Measurements from ENCODE around the gene IGFBP6. TPM values are rescaled to one million over a fixed set of nuclear protein-coding genes. Genes with fewer than 3 reads are reported as not detected.
A peak's percentile ranks its signal among the peaks of the same experiment; 100 is the strongest.

IGFBP6 gene
- total RNA-seq, 4 donors from 2014 or later: 67.3 to 143 (median 77.4) TPM

DNA sequence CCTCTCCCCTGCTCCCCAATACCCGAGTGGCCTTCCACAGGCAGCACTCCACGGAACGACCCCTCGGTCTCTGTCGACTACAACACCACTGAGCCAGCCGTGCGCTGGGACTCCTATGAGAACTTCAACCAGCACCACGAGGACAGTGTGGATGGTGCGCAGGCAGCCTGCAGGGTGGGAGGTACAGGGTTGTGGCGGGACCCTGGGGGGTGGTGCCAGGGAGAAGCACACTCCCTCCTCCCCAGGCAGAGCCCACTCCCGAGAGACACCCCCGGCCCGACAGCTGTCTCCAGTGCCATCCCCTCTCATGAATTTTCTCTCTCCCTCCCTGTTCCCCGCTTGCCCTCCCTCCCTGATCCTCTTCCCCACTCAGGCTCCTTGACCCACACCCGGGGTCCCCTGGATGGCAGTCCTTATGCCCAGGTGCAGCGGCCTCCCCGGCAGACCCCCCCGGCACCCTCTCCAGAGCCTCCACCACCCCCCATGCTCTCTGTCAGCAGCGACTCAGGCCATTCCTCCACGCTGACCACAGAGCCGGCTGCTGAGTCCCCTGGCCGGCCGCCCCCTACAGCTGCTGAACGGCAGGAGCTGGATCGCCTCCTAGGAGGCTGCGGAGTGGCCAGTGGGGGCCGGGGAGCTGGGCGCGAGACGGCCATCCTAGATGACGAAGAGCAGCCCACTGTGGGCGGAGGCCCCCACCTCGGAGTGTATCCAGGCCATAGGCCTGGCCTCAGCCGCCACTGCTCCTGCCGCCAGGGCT lies 38.6 kb upstream of the IGFBP6 start:
- no peak overlapping the region for H3K4me3 ChIP-seq
- H3K27ac ChIP-seq: peak overlapping the region; percentile 46 to 74 (median 72)
- H3K4me1 ChIP-seq: peaks cover 37 to 51% of the 10 kb centered on the region in 2 donors
- intact Hi-C loops (cut with DNase I; ENCODE audit: low total_unique reads) (loop anchor here (10.0 kb wide), 1 partner anchor 396 kb away; the partner anchor contains the start of gene PCBP2), in situ Hi-C loops (cut with MboI; ENCODE audit: low sequenced_read_pairs in 4 of 4) (loop anchor here in 1 of 4 donors (25.0 kb wide), 1 partner anchor 128 kb away; the partner anchor contains the start of genes CSAD and ZNF740)
- DNase-seq: peak in 1 of 2 donors; percentile 16
- H3K9me3 ChIP-seq: no peaks in the 10 kb centered on the region
- TF ChIP-seq, protein P1, sequence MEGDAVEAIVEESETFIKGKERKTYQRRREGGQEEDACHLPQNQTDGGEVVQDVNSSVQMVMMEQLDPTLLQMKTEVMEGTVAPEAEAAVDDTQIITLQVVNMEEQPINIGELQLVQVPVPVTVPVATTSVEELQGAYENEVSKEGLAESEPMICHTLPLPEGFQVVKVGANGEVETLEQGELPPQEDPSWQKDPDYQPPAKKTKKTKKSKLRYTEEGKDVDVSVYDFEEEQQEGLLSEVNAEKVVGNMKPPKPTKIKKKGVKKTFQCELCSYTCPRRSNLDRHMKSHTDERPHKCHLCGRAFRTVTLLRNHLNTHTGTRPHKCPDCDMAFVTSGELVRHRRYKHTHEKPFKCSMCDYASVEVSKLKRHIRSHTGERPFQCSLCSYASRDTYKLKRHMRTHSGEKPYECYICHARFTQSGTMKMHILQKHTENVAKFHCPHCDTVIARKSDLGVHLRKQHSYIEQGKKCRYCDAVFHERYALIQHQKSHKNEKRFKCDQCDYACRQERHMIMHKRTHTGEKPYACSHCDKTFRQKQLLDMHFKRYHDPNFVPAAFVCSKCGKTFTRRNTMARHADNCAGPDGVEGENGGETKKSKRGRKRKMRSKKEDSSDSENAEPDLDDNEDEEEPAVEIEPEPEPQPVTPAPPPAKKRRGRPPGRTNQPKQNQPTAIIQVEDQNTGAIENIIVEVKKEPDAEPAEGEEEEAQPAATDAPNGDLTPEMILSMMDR (IDR thresholded peaks at IDR 0.05 in 4 of 5, conservative IDR thresholded peaks at IDR 0.05 in 1 of 5): no peak
- no peak for TF ChIP-seq POLR2A (IDR thresholded peaks at IDR 0.05)
- no peak for ATAC-seq
- no peaks in the 10 kb centered on the region for H3K27me3 ChIP-seq
- H3K36me3 ChIP-seq: peaks cover 0 to 63% of the 10 kb centered on the region in 2 donors

DNA sequence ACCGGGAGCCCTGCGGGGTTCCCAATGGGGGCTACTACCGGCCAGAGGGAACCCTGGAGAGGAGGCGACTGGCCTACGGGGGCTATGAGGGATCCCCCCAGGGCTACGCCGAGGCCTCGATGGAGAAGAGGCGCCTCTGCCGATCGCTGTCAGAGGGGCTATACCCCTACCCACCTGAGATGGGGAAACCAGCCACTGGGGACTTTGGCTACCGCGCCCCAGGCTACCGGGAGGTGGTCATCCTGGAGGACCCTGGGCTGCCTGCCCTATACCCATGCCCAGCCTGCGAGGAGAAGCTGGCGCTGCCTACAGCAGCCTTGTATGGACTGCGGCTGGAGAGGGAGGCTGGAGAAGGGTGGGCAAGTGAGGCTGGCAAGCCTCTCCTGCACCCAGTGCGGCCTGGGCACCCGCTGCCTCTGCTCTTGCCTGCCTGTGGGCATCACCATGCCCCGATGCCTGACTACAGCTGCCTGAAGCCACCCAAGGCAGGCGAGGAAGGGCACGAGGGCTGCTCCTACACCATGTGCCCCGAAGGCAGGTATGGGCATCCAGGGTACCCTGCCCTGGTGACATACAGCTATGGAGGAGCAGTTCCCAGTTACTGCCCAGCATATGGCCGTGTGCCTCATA lies 37.9 kb upstream of the IGFBP6 start:
- Histone ChIP-seq H3K27ac (peak overlapping the region; percentile 71 to 74 (median 74)), H3K9me3 (no peaks in the 10 kb centered on the region), H3K4me3 (no peak overlapping the region), H3K36me3 (peaks cover 0 to 68% of the 10 kb centered on the region in 2 donors), H3K4me1 (peaks cover 37 to 50% of the 10 kb centered on the region in 2 donors), H3K27me3 (no peaks in the 10 kb centered on the region)
- no peak for ATAC-seq
- TF ChIP-seq, protein P1 (IDR thresholded peaks at IDR 0.05 in 4 of 5, conservative IDR thresholded peaks at IDR 0.05 in 1 of 5): no peak
- no peak for TF ChIP-seq POLR2A (IDR thresholded peaks at IDR 0.05)
- no peak for DNase-seq
- in situ Hi-C loops (cut with MboI; ENCODE audit: low sequenced_read_pairs in 4 of 4) (loop anchor here in 2 of 4 donors (10.0 to 25.0 kb wide), 2 partner anchors 125 to 128 kb away; partner anchors contain the start of genes CSAD (in 2 of the 2) and ZNF740 (in 2 of the 2)), intact Hi-C loops (cut with DNase I; ENCODE audit: low total_unique reads) (loop anchor here (10.0 kb wide), 1 partner anchor 395 kb away; the partner anchor contains the start of gene PCBP2)

DNA sequence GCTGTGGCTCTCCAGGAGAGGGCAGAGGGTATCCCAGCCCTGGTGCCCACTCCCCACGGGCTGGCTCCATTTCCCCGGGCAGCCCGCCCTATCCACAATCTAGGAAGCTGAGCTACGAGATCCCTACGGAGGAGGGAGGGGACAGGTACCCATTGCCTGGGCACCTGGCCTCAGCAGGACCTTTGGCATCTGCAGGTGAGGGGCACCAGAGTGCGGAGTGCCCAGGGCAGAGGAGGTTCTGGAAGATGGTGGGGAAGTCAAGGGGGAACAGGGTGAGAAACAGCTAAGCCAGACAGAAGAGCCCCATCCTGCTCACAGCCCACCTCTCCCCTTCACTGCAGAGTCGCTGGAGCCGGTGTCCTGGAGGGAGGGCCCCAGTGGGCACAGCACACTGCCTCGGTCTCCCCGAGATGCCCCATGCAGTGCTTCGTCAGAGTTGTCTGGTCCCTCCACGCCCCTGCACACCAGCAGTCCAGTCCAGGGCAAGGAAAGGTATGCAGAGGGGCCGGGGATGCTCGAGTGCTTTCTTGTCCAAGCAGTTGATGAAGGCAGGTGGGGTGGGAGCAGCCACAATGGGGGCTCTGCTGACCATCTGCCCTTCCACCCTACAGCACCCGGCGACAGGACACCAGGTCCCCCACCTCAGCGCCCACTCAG lies 37.3 kb upstream of the IGFBP6 start:
- peaks cover 31 to 50% of the 10 kb centered on the region in 2 donors for H3K4me1 ChIP-seq
- intact Hi-C loops (cut with DNase I; ENCODE audit: low total_unique reads): no loop called here

More for the DNA sequence above, 37.3 kb upstream of the IGFBP6 start:
- Histone ChIP-seq H3K27ac (peak overlapping the region; percentile 71 to 74 (median 74)), H3K36me3 (peaks cover 0 to 73% of the 10 kb centered on the region in 2 donors), H3K27me3 (no peaks in the 10 kb centered on the region), H3K9me3 (no peaks in the 10 kb centered on the region), H3K4me3 (no peak overlapping the region)
- DNase-seq (no peak), ATAC-seq (no peak)
- TF ChIP-seq, protein P1 (IDR thresholded peaks at IDR 0.05 in 4 of 5, conservative IDR thresholded peaks at IDR 0.05 in 1 of 5): no peak
- TF ChIP-seq POLR2A (IDR thresholded peaks at IDR 0.05): no peak
- in situ Hi-C loops (cut with MboI; ENCODE audit: low sequenced_read_pairs in 4 of 4): loop anchor here in 2 of 4 donors (10.0 to 25.0 kb wide), 2 partner anchors 125 to 127 kb away; partner anchors contain the start of genes CSAD (in 2 of the 2) and ZNF740 (in 2 of the 2)

Data from gastrocnemius medialis (tissue), 4 donors.